Right lobe of liver (tissue), 6 donors: Measurements from ENCODE around the gene NOL4L. TPM values are rescaled to one million over a fixed set of nuclear protein-coding genes. Genes with fewer than 3 reads are reported as not detected.
A peak's percentile ranks its signal among the peaks of the same experiment; 100 is the strongest.
"Not testable (repeated sequence)": the region's sequence is repeated elsewhere in the genome, so short reads cannot be mapped to it uniquely, and the experiment has no call there.

Source experiments
- ATAC-seq, 4 donors: fragments of 200-7000 bp; cut with Tn5 transposase; one replicate each; pipeline ENCODE4 v1.9.1; 2020; ENCODE audit warnings: mild to moderate bottlenecking in 4 of 4, moderate library complexity in 4 of 4
- DNase-seq, 3 donors: peaks; one replicate each; pipeline ENCODE4 v3.0.0-alpha.2; 2020
- H3K27ac ChIP-seq, 3 donors: fragments of 200-600 bp; one replicate each; pipeline ENCODE4 v1.8.0; 2022
- H3K27me3 ChIP-seq, 2 donors: fragments of 200-600 bp; one replicate each; pipeline ENCODE4 v1.8.0; 2022
- H3K36me3 ChIP-seq, 4 donors: fragments of 200-600 bp; sonication (generic) in 1 of 4; one replicate each; pipeline versions ENCODE4 v1.5.1 to v1.8.0; 2017 to 2022; ENCODE audit warnings: control low read depth in 1 of 4
- H3K4me1 ChIP-seq, 4 donors: fragments of 200-600 bp; sonication (generic) in 1 of 4; one replicate each; pipeline versions ENCODE4 v1.5.1 to v1.8.0; 2017 to 2022; ENCODE audit warnings: control low read depth in 1 of 4
- H3K4me3 ChIP-seq, 3 donors: fragments of 200-600 bp; one replicate each; pipeline ENCODE4 v1.8.0; 2022
- H3K9me3 ChIP-seq, 4 donors: fragments of 200-600 bp; sonication (generic) in 1 of 4; one replicate each; pipeline versions ENCODE4 v1.5.1 to v1.8.0; 2017 to 2022; ENCODE audit warnings: control low read depth in 1 of 4
- POLR2A ChIP-seq: fragments of 450-650 bp; IDR thresholded peaks from one replicate; pipeline ENCODE4 v1.6.1; 2017; ENCODE audit warnings: antibody characterized with exemption, mild to moderate bottlenecking
- WGBS: methylation state at CpG from one replicate; pipeline ENCODE4 v1.1.6; 2018; ENCODE audit warnings: low coverage, low lambda C conversion rate; ENCODE audit not compliant: insufficient coverage; ENCODE audit errors: missing lambda C conversion rate; 5-methylcytosine and 5-hydroxymethylcytosine counted together
- intact Hi-C, 2 donors: fragments of 100-400 bp; cut with DNase I; formaldehyde crosslinking; loops; one replicate each; pipeline versions ENCODE4 v1.11.2 to v1.14.1; 2022
- total RNA-seq, 6 experiments: library from RNA; depleted of rRNA in 2 of 6; stranded (reverse); fragments of >200 nt in 2 of 6; fragmentation: NEBNext Ultra II Directional in 3 of 6; extraction: Animal tissue kit (Norgen Biotek cat#: 25700) in 3 of 6; gene quantifications; one replicate each; pipeline versions ENCODE4 v1.1.0 to v1.2.4, GENCODE V29; 2016 to 2023
- TF ChIP-seq, protein P1 (sequence below), 4 donors: fragments of 200-600 bp in 3 of 4; fragments of 450-650 bp in 1 of 4; IDR thresholded peaks; one replicate each; pipeline versions ENCODE4 v1.5.1 to v1.8.0; 2016 to 2022; ENCODE audit warnings: antibody characterized with exemption in 4 of 4, mild to moderate bottlenecking in 2 of 4
- donor health status: DM: no; HTN: yes; CAD: no.
- donor health status: DM: no; HTN: no; CAD: no.
- donor health status: DM: no; HTN: no; CAD: no.
- donor health status: DM: no; HTN: yes; CAD: no.
- donor health status: DM: no; HTN: yes; CAD: no.

The NOL4L gene
- total RNA-seq, 6 experiments from 2014 or later: 4.3 to 6.5 (median 5.7) TPM

DNA sequence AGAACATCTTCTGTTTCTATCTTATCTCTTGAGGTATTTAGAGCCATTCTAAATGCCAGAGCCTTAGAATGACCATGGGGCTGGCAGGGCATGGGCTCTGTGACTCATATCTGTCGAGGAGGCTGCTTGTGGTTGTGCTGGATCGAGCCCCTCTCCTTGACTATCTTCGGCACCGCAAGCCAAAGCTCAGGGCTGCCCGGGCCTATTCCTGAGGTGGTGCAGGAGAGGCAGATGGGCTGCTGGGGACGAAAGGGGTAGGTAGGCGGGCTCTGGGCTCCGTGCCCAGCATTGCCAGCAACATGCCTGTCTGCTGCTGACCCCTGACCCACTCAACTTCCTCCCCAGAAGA, 89.9 kb downstream of the NOL4L start:
- ATAC-seq (no peak), DNase-seq (peak in 1 of 3 donors; percentile 42)
- H3K4me1 ChIP-seq: no peaks in the 10 kb centered on the region
- no peaks in the 10 kb centered on the region for H3K9me3 ChIP-seq
- no peak overlapping the region for H3K4me3 ChIP-seq
- H3K27me3 ChIP-seq: no peaks in the 10 kb centered on the region
- WGBS: 38% methylated on average over 2 of the region's 8 CpGs
- TF ChIP-seq, protein P1, sequence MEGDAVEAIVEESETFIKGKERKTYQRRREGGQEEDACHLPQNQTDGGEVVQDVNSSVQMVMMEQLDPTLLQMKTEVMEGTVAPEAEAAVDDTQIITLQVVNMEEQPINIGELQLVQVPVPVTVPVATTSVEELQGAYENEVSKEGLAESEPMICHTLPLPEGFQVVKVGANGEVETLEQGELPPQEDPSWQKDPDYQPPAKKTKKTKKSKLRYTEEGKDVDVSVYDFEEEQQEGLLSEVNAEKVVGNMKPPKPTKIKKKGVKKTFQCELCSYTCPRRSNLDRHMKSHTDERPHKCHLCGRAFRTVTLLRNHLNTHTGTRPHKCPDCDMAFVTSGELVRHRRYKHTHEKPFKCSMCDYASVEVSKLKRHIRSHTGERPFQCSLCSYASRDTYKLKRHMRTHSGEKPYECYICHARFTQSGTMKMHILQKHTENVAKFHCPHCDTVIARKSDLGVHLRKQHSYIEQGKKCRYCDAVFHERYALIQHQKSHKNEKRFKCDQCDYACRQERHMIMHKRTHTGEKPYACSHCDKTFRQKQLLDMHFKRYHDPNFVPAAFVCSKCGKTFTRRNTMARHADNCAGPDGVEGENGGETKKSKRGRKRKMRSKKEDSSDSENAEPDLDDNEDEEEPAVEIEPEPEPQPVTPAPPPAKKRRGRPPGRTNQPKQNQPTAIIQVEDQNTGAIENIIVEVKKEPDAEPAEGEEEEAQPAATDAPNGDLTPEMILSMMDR (IDR thresholded peaks at IDR 0.05): no peak
- no peak for TF ChIP-seq POLR2A
- H3K36me3 ChIP-seq: no peaks in the 10 kb centered on the region
- H3K27ac ChIP-seq: no peak overlapping the region
- intact Hi-C loops: no loop called here

DNA sequence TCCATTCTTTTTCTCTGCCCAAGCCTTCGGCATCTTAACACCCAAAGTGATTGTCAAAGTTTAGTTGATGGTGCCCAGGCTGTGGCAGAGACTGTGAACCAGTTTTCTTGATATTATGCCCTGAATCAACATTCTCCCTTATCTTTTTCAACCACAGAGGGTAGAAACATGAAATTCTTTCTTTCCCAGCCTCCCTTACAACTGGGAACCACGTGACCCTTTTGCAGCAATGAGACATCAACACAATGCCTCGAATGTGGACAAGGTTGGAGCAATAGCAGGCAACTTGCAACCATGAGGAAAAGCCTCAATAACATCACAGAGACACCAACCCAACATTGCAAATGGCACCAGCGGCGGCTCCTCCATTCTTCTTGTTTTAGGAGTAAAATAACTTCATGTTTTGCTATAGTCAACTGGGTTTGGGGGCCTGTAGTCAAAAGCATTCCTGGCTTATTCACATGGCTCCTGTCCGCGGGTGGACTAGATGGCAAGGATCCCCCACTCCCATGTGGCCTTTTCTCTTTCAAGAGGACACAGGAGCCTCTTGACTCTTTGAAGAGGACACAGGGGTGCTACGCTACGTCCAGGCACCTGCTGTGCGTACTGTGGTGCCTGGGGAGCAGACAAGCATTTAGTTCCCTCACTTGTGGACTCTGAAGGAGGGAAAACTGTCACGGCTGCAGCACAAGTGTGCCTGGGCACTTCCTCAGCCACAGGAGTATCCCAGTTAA, 90.5 kb downstream of the NOL4L start:
- H3K27ac ChIP-seq: no peak overlapping the region
- intact Hi-C loops: no loop called here
- TF ChIP-seq POLR2A: no peak
- TF ChIP-seq, protein P1 (IDR thresholded peaks at IDR 0.05): no peak
- 89% methylated on average over 6 of the region's 11 CpGs for WGBS
- ATAC-seq (no peak), DNase-seq (peak in 1 of 3 donors; percentile 6)
- no peaks in the 10 kb centered on the region for H3K36me3 ChIP-seq
- no peaks in the 10 kb centered on the region for H3K4me1 ChIP-seq
- no peaks in the 10 kb centered on the region for H3K27me3 ChIP-seq
- H3K4me3 ChIP-seq: no peak overlapping the region
- no peaks in the 10 kb centered on the region for H3K9me3 ChIP-seq

DNA sequence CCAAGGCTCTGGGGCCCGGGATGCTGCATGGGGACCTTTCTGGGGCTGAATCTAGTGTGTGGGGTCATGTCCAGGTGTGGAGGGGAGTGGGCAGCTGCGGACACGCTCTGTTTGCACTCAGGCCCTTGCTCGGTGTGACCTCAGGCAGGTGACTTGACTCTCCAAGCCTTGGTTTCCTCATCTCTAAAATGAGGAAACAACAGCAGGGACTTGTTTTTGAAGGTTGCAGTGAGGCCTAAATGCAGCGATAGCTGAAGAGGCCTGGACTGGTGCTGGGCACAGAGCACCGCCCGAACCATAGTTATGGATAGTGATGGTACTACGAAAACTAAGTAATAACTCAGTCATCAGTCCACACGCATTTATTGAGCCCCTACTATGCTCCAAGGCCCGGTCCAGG, 91.8 kb downstream of the NOL4L start:
- no peak overlapping the region for H3K4me3 ChIP-seq
- TF ChIP-seq, protein P1 (IDR thresholded peaks at IDR 0.05): no peak
- no peak for TF ChIP-seq POLR2A

DNA sequence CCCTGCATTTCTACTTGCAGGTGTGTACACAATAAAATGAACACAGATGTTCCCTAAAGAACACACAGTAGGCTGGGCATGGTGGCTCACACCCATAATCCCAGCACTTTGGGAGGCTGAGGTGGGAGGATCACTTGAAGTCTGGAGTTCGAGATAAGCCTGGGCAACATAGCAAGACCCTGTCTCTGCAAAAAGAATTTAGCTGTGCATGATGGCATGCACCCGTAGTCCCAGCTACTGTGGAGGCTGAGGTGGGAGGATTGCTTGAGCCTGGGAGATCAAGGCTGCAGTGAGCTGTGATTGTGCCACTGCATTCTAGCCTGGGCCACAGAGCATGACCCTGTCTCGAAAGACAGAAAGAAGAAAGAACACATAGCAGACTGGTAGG, 93.4 kb downstream of the NOL4L start:
- H3K4me3 ChIP-seq, ATAC-seq, H3K27me3 ChIP-seq, H3K9me3 ChIP-seq, H3K27ac ChIP-seq, intact Hi-C loops, H3K36me3 ChIP-seq, H3K4me1 ChIP-seq: not testable (repeated sequence)
- peak in 1 of 3 donors; percentile 11 for DNase-seq
- 100% methylated on average over 1 of the region's 3 CpGs for WGBS

More for the DNA sequence above, 91.8 kb downstream of the NOL4L start:
- intact Hi-C loops: no loop called here
- H3K27me3 ChIP-seq: no peaks in the 10 kb centered on the region
- no peaks in the 10 kb centered on the region for H3K9me3 ChIP-seq
- no peak overlapping the region for H3K27ac ChIP-seq
- DNase-seq: no peak
- no peaks in the 10 kb centered on the region for H3K4me1 ChIP-seq
- WGBS: 100% methylated on average over 4 of the region's 10 CpGs
- H3K36me3 ChIP-seq: no peaks in the 10 kb centered on the region
- ATAC-seq: no peak

DNA sequence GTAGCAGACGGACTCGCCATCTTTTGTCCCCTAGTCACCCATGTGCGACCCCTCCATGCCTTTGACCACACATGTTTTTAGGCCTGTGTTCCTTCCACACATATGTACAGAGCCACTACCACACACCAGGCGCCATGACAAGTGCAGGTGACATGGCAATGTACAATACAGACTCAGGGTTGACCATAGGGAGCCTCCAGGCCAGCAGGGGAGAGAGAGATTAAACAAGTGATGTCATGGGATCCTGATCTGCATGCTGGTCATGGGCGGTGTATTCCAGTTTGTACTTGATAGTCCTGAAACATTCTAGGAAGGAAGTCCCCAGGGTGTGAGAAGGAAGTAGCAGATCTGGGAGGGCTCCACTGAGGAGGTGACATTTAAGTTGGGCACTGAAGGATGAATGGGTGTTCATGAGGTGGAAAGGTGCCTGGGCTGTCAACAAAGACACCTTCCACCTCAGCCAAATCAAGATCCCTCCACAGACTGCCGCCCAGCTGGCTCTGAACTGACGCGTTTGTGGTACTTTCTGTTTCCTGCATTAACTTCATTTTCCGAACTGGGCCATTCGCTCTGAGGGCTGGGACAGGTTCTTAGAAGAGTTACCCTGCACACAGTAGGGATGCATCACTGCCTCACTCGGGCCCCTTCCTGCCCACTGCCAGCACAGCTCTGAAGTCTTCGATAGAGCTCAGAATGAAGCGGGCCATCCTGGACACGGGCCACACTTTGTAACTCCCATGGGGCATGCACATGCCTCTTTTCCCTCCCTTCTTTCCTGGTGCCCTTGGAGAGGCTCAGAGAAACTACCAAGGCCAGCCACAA, 94.0 kb downstream of the NOL4L start:
- Histone ChIP-seq H3K27ac (no peak overlapping the region), H3K4me3 (no peak overlapping the region), H3K36me3 (no peaks in the 10 kb centered on the region), H3K27me3 (no peaks in the 10 kb centered on the region), H3K9me3 (no peaks in the 10 kb centered on the region), H3K4me1 (peaks cover 0 to 5% (median under 1%) of the 10 kb centered on the region in 4 donors)
- no peak for TF ChIP-seq POLR2A
- TF ChIP-seq, protein P1 (IDR thresholded peaks at IDR 0.05): no peak
- ATAC-seq (no peak), DNase-seq (peak in 1 of 3 donors; percentile 22)
- intact Hi-C loops: no loop called here
- WGBS: 87% methylated on average over 4 of the region's 14 CpGs
